Neural cell (in vitro differentiated cells): ENCODE results near the gene LYPD3.

Experiments
- CTCF ChIP-seq: fragments of 450-650 bp; IDR thresholded peaks from 2 replicates; pipeline ENCODE4 v1.5.1; 2014; ENCODE audit warnings: antibody characterized with exemption, mild to moderate bottlenecking, moderate library complexity; ENCODE audit not compliant: poor library complexity, severe bottlenecking
- EZH2 ChIP-seq: fragments of 200-600, 300-800 bp; shearing (Covaris generic), sonication (generic); IDR thresholded peaks from 2 replicates; pipeline ENCODE4 v1.6.1; 2014; ENCODE audit warnings: antibody characterized with exemption, low read length, borderline replicate concordance, mild to moderate bottlenecking; ENCODE audit not compliant: insufficient read depth, poor library complexity, severe bottlenecking
- MXI1 ChIP-seq: fragments of 450-650 bp; conservative IDR thresholded peaks from 2 replicates; pipeline ENCODE4 v1.6.1; 2014; ENCODE audit warnings: antibody characterized with exemption, mild to moderate bottlenecking; ENCODE audit not compliant: poor library complexity, severe bottlenecking
- POLR2AphosphoS5 ChIP-seq: IDR thresholded peaks from 2 replicates; pipeline ENCODE4 v1.6.1; 2012
- TAF1 ChIP-seq: IDR thresholded peaks from 2 replicates; pipeline ENCODE4 v1.6.1; 2012; ENCODE audit warnings: low read depth

GRCh38 chr19:43441716-43442115, 23.7 kb downstream of the LYPD3 start:
- TF ChIP-seq CTCF = no peak
- no peak for TF ChIP-seq EZH2
- TF ChIP-seq MXI1 = no peak
- no peak for TF ChIP-seq TAF1
- no peak for TF ChIP-seq POLR2AphosphoS5
